DOHH2 (cell line): ENCODE results near the gene GOLGA8K.
"Not testable (repeated sequence)": the region's sequence is repeated elsewhere in the genome, so short reads cannot be mapped to it uniquely, and the experiment has no call there.

ENCODE experiments used
- CTCF ChIP-seq: fragments of 200-600 bp; sonication (generic); IDR thresholded peaks from one replicate; pipeline ENCODE4 v1.5.1; 2014; ENCODE audit warnings: antibody characterized with exemption, mild to moderate bottlenecking, low read depth, low read length; ENCODE audit not compliant: poor library complexity, severe bottlenecking
- EZH2phosphoT487 ChIP-seq: fragments of 200-600 bp; sonication (generic); IDR thresholded peaks from 2 replicates; pipeline ENCODE4 v1.6.1; 2017; ENCODE audit warnings: borderline replicate concordance, mild to moderate bottlenecking, antibody characterized with exemption, low read length, moderate library complexity, mixed read lengths

GRCh38 chr15:32440445-32440977 is 37.4 kb upstream of the GOLGA8K start:
- not testable (repeated sequence) for TF ChIP-seq EZH2phosphoT487, CTCF
